AG04450 (cell line): ENCODE results near the gene COL5A2. TPM values are rescaled to one million over a fixed set of nuclear protein-coding genes. Genes with fewer than 3 reads are reported as not detected.

Experiments used
- CTCF ChIA-PET: fragments of 300-600, 350-600 bp; formaldehyde crosslinking; extraction: SDS; loops from one replicate; lab custom pipeline; 2022; ENCODE audit warnings: antibody characterized with exemption, inconsistent platforms; lab: Charles Lee
- POLR2A ChIA-PET: fragments of 350-600 bp; formaldehyde crosslinking; extraction: SDS; loops from one replicate; lab custom pipeline; 2021; ENCODE audit warnings: antibody characterized with exemption, inconsistent platforms; lab: Yijun Ruan, JAX
- DNase-seq: peaks from one replicate; pipeline ENCODE4 v3.0.0-alpha.2; 2011; ENCODE audit warnings: low read depth, low spot score
- H3K27ac ChIP-seq: one replicate; pipeline ENCODE4 v1.5.1; 2012; ENCODE audit warnings: low read depth, low read length, control low read depth
- H3K27me3 ChIP-seq: one replicate; pipeline ENCODE4 v1.6.0; 2012; ENCODE audit warnings: low read length; ENCODE audit not compliant: control insufficient read depth, insufficient read depth
- H3K4me3 ChIP-seq: 2 replicates; pipeline ENCODE4 v1.5.1; 2011; ENCODE audit warnings: mild to moderate bottlenecking, low read depth, low read length, control low read depth
- H3K9me3 ChIP-seq: 2 replicates; pipeline ENCODE4 v1.5.1; 2012; ENCODE audit warnings: low read length; ENCODE audit not compliant: control insufficient read depth, insufficient read depth
- polyA plus RNA-seq: library from polyadenylated mRNA; depleted of rRNA; stranded (reverse); fragments of >200 nt; gene quantifications from 2 replicates; pipeline ENCODE4 v1.2.3, GENCODE V29; 2011
- TF ChIP-seq, protein P1 (sequence below): IDR thresholded peaks from 2 replicates; pipeline ENCODE4 v1.5.1; 2011; ENCODE audit warnings: low read depth, low read length, control low read depth, inconsistent platforms

Gene COL5A2
- polyA plus RNA-seq, 1 experiment: 305 TPM

- no peak for DNase-seq
- CTCF ChIA-PET: no interaction called here
- Histone ChIP-seq H3K27me3 (no peaks in the 10 kb centered on the region), H3K27ac (no peak overlapping the region), H3K4me3 (no peak overlapping the region), H3K9me3 (no peaks in the 10 kb centered on the region)
- TF ChIP-seq, protein P1, sequence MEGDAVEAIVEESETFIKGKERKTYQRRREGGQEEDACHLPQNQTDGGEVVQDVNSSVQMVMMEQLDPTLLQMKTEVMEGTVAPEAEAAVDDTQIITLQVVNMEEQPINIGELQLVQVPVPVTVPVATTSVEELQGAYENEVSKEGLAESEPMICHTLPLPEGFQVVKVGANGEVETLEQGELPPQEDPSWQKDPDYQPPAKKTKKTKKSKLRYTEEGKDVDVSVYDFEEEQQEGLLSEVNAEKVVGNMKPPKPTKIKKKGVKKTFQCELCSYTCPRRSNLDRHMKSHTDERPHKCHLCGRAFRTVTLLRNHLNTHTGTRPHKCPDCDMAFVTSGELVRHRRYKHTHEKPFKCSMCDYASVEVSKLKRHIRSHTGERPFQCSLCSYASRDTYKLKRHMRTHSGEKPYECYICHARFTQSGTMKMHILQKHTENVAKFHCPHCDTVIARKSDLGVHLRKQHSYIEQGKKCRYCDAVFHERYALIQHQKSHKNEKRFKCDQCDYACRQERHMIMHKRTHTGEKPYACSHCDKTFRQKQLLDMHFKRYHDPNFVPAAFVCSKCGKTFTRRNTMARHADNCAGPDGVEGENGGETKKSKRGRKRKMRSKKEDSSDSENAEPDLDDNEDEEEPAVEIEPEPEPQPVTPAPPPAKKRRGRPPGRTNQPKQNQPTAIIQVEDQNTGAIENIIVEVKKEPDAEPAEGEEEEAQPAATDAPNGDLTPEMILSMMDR: no peak
- POLR2A ChIA-PET: no interaction called here
Observed at GRCh38 chr2:189045836-189046235, 133.7 kb downstream of the COL5A2 start.

DNA sequence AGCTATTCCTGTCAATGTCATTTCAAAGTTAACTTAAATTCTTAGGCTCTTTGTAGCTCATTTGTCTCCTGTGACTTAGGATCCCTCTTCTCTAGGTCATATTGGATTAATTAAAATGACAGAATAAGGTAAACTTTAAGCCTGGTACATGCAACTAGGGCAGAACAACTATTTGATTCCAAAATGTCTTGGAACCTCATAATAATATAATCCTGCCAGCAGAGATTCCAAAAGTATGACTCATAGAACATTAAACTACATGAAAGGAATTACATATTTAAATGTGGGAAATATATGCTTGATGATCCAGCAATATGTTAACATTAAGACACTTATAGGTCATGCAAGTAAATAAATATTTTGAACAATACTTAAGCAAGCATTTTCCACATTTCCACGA is 142.0 kb downstream of the COL5A2 start:
- Histone ChIP-seq H3K4me3 (no peak overlapping the region), H3K27me3 (no peaks in the 10 kb centered on the region), H3K9me3 (peaks cover 3% of the 10 kb centered on the region), H3K27ac (no peak overlapping the region)
- no peak for DNase-seq
- TF ChIP-seq, protein P1: no peak
- ChIA-PET POLR2A (no interaction called here), CTCF (interaction anchor here (0.6 kb wide), 1 partner anchor 53 kb away, joined by 3 read pairs; no protein-coding TSS in a partner anchor)

DNA sequence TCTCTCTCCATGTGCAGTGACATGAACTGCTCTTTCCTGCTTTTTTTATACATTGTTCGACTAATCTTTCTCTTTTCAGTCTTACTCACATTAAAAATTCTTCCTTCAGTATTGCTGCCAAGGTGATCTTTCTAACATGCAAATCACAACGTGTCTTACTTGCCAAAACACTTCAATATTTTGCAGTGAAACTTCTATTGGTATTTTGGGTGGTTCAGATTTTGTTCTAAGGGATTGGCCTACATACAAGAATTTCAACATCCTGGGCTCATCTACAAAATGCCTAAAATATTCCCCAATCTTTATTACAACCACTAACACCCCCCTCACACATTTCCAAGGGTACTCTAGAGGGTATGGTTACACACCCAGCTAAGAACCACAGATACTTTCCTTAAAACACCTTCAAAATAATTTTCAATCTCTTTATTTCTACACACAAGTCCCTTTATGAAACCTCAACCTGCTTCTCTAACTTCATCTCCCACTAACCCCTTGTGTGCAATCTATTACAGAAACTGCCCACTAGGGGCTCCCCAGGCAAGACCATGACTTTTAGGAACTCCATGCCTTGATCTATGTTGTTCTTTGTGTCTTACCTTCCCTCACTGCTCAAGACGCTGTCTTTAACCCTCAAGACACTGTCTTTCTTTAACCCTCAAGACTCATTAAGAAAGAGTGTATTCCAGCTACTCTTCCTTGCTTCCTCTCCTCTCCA is 154.5 kb downstream of the COL5A2 start:
- ChIA-PET CTCF (interaction anchor here (1.3 kb wide), 1 partner anchor 19 kb away, joined by 3 read pairs; no protein-coding TSS in a partner anchor), POLR2A (no interaction called here)
- Histone ChIP-seq H3K9me3 (peaks cover 6% of the 10 kb centered on the region; the same call in 1 of the 2 replicates), H3K27ac (no peak overlapping the region), H3K27me3 (no peaks in the 10 kb centered on the region), H3K4me3 (no peak overlapping the region)
- TF ChIP-seq, protein P1: peak; percentile 49
- no peak for DNase-seq

- ChIA-PET CTCF (no interaction called here), POLR2A (interaction anchor here (0.9 kb wide), 1 partner anchor 389 kb away, joined by 4 read pairs; no protein-coding TSS in a partner anchor)
- TF ChIP-seq, protein P1: no peak
- Histone ChIP-seq H3K27me3 (no peaks in the 10 kb centered on the region), H3K27ac (peak overlapping the region; percentile 92), H3K9me3 (peaks cover 6% of the 10 kb centered on the region; the same call in 1 of the 2 replicates), H3K4me3 (no peak overlapping the region)
- peak; percentile 65 for DNase-seq
Observed at GRCh38 chr2:189022492-189022891, 157.1 kb downstream of the COL5A2 start.

GRCh38 chr2:189022053-189022481 is 157.5 kb downstream of the COL5A2 start:
- peak overlapping the region; percentile 92 for H3K27ac ChIP-seq
- no peaks in the 10 kb centered on the region for H3K27me3 ChIP-seq
- POLR2A ChIA-PET: interaction anchor here (0.6 to 0.9 kb wide), 2 partner anchors 9 to 390 kb away, joined by 3 to 4 read pairs; no protein-coding TSS in a partner anchor
- DNase-seq: peak; percentile 78
- H3K9me3 ChIP-seq: peaks cover 6% of the 10 kb centered on the region; the same call in 1 of the 2 replicates
- no peak overlapping the region for H3K4me3 ChIP-seq
- TF ChIP-seq, protein P1: no peak
- CTCF ChIA-PET: no interaction called here
